Neural progenitor cell (in vitro differentiated cells): ENCODE results near the gene RAB40A.

Source experiments
- CTCF ChIP-seq: fragments of 200-600 bp; sonication (generic); IDR thresholded peaks from 2 replicates; pipeline ENCODE4 v1.5.1; 2017; ENCODE audit warnings: antibody characterized with exemption, mild to moderate bottlenecking
- EZH2 ChIP-seq: fragments of 200-600 bp; sonication (generic); IDR thresholded peaks from 2 replicates; pipeline ENCODE4 v1.6.1; 2017; ENCODE audit warnings: antibody characterized with exemption, mild to moderate bottlenecking, moderate library complexity

GRCh38 chrX:103524747-103525146 is 5.5 kb upstream of the RAB40A start:
- TF ChIP-seq CTCF = no peak
- TF ChIP-seq EZH2 = no peak
